NCI-H748 (cell line): ENCODE data around the gene CALU.

Experiments used
- DNase-seq: peaks from one replicate; lab custom pipeline; 2025; ENCODE audit not compliant: unreplicated experiment; lab: John Stamatoyannopoulos, UW

CALU gene

DNA sequence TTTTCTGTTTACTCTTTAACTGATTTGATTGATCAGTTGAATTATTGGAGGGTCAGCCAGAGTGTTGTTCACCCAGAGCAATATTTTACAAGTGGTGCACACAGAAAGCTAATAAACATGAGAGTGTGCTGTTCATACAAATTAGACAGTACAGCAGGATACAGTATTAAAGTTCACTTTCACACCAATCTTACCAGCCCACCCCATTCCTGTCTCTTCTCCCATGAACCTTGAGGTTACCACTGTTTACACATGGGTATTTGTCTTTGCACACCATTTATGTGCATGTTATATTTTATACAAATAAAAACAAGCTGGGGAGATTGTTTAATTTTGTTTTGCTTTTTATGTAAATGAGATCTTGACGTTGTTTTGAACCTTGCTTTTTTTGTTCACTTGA lies 6.5 kb downstream of the CALU start:
- DNase-seq, result no peak

DNA sequence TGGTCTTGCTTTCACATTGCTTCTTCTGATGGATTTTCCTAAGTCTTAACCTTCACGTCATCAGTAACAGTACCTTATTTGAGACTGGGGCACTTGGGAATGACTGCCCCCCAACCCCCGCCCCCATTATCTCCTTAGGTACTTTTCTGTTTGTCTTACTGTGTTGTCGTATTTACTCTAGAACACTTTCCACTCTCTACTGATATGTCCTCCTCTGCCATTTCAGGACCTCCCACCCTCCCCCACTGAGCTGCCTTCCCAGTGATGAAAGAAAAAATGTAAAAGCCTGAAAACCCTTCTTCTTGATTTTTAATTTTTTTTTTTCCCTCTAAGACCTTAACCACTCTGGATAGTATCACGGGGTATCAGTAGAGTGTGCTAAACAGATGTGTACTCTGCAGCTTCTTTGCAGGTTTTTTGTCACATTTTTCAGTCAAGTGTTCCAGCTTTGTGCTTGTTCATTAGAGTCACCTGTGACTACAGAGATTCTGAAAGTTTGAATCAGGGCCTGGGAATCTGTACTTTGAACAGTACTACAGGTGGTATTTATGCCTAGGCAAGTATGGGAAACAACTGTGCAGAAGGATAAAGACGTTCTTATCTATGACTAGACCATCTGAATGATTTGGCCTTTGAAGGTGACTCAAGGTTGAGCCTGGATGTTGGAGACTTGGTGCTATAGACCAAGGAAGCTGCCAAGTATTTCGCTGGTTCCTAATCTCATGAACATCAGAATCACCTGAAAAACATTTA lies 8.3 kb downstream of the CALU start:
- no peak for DNase-seq

DNA sequence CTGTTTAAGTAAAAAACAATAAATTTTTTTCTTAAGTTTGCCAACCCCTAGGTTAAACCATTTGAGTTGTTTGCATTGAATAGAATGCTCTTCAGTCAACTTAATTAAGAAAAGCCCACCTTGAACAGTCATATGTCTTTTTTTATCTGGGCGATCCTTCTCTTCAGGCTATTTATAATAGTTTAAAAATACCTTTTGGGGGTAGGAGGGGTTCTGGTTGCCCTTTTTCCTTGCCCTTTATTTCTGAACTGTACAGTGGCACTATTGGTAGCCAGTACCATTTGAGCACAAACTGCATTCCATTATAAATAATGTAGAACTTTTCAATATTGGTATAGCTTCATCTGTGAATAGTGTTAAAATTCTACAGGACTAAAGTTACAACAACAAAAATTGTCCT lies 13.1 kb downstream of the CALU start:
- DNase-seq, result no peak

DNA sequence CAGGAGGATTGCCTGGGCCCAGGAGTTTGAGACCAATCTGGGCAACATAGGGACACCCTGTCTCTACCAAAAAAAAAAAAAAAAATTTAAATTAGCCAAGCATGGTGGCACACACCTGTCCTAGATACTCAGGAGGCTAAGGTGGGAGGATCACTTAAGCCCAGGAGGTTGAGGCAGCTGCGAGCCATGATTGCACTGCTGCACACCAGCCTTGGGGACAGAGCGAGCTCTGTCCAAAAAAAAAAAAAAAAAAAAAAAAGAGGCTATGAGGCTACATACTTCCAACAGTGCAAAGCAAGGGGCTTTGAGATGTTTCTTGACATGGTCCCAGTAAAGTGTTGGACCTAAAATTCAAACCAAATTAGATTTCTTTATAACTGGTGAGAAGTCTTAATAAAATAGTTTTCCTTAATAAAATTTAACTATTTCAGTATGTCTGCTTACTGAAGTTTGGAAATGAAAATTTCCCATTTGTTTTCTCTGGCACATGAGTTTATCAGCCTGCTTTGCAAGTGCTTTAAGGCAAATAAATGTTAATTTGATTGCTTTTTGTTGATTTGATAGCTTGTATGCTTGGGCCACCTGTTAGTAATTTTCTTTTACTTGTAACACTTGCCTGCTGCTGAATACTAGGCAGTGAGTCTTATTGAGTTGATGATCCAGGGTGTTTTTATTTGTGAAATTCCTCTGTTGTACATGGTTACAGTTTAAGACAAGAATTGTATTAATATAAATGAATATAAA lies 16.1 kb downstream of the CALU start:
- DNase-seq, result no peak

DNA sequence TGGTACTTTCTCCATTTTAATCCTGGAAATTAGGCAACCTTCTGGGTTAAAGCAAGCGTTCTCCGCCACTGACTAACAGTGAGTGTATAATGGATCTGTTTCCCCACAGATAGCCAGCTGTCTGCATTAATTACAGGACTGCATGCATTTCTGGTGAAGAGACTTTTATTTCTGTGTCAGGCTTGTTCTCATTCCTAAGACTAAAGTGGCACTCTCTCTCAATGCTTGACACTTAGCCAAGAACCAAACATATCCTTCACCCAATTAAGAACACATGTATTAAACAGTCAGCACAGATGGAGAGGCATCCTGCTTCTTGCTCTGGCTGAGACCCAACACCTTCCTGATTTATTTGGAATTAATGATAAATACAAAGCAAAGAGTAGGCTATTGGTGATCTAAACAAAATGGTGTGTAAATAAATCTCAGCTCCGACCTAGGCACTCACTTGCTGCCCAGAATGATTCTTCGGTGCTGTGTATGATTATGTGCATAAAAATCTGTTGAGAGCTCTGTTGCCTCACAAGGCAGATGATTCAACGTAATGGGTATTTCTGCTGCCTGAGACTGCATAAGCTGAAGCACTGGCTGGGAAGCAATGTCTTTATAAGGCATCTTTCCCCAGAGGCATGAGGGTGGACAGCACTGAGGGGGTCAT lies 16.8 kb downstream of the CALU start:
- no peak for DNase-seq

DNA sequence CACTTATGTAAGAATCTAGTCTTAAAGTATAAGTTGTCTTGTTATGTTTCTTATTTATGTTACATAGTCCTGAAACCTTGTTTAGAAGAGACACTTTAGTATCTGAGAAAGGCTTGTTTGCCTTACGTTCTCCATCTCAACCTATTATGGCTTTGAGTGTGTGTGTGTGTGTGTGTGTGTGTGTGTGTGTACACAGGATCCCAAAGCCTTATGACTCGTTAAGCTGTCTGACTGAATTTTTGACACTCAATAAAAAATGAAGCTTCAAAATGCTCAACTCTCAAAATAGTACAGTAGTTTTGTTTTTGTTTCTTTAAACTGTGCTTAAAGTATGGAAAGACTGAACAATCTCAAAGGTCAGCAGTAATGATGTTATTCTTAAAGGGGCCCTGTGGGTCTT lies 18.0 kb downstream of the CALU start:
- no peak for DNase-seq

DNA sequence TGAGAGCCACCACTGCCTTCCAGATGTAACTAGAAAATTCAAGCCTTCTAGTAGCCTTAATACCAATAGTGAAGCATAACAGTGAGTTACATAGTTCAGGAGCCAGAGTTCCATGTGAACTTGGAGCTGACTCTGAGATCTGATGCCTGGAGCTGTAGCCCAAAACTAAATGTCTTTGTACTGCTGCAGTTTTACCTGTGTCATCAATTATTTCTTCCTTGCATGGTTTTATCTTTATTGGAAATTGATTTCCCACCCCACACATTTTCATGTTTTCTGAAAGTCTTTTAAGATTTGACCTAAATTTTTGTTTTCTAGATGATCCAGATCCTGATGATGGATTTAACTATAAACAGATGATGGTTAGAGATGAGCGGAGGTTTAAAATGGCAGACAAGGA lies 19.4 kb downstream of the CALU start:
- no peak for DNase-seq

DNA sequence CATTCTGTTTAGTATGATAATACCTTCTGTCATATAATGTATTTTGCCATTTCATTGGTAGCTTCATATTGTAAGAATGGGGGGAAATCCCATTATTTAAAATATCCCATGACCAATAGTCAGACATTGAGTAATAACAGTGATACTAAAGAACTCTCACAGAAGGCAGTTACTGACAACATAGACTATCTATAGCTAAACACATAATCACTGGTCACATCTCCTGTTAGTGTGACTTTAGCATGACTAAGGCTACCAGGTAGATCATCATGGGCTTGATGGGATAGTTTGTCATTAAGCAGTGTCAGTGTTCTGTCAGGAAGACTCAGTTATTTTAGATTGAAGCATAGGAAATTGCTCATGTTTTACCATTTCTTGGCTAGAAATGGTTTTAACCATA lies 20.1 kb downstream of the CALU start:
- no peak for DNase-seq

DNA sequence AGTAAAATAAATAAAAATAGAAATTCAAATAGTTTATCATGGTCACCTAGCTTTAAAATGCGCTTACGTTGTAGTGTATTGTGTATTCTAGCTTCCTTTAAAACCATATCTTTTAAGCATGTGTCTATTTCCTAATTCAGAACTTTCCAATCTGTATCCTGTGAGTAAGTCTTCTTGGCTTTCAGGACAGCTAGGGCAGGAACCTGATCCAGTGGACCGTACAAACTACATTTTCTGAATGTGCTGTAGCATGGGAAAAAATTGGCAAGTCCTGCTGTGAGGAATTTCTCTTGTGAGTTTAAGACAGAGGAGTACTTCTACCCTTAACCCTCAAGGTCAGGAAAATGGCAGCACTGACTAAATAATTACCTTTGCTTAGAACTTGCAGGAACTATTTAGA lies 24.4 kb downstream of the CALU start:
- no peak for DNase-seq

DNA sequence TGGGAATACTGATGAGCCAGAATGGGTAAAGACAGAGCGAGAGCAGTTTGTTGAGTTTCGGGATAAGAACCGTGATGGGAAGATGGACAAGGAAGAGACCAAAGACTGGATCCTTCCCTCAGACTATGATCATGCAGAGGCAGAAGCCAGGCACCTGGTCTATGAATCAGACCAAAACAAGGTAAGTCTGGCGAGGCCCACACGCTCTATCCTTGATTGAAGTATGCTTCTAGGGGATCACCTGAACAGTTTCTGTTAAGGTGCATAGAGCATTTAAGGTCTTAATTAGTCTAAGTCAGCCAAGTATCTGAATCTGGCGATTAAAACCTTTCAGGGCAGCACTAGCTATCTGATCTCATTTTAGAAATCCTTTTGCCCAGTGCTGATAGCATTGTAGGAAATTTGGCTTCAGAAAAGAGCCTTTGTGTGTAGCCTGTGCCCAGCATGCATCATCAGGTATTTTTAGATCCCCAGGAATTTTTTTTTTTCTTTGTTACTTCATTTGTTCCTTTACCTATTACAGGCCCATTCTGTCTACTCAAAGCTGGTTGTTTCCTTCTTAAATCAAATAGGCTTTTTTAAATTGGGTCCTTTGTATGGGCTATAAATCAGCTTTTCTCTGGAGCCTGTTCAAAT lies 28.4 kb downstream of the CALU start:
- DNase-seq, result no peak

DNA sequence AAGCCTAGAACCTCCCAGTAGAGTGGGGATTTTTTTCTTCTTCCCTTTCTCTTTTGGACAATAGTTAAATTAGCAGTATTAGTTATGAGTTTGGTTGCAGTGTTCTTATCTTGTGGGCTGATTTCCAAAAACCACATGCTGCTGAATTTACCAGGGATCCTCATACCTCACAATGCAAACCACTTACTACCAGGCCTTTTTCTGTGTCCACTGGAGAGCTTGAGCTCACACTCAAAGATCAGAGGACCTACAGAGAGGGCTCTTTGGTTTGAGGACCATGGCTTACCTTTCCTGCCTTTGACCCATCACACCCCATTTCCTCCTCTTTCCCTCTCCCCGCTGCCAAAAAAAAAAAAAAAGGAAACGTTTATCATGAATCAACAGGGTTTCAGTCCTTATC lies 31.1 kb downstream of the CALU start:
- no peak for DNase-seq

DNA sequence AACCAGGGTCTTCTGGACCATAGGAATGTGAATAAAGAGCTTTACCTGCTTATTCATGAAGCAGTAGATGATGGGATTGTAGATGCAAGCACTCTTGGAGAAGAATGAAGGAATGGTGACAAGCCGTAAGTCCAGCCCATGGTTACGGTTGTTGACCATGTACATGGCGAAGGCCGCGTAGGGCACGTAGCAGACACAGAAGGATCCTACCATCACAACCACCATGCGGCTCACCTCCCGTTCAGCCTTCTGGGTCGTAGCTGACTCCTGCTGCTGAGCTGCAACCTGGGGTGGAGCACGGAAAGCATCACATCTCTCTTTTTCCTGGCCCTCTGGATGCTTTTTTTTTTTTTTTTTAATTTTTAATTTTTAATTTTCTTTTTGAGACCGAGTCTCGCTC lies 34.4 kb downstream of the CALU start:
- no peak for DNase-seq

DNA sequence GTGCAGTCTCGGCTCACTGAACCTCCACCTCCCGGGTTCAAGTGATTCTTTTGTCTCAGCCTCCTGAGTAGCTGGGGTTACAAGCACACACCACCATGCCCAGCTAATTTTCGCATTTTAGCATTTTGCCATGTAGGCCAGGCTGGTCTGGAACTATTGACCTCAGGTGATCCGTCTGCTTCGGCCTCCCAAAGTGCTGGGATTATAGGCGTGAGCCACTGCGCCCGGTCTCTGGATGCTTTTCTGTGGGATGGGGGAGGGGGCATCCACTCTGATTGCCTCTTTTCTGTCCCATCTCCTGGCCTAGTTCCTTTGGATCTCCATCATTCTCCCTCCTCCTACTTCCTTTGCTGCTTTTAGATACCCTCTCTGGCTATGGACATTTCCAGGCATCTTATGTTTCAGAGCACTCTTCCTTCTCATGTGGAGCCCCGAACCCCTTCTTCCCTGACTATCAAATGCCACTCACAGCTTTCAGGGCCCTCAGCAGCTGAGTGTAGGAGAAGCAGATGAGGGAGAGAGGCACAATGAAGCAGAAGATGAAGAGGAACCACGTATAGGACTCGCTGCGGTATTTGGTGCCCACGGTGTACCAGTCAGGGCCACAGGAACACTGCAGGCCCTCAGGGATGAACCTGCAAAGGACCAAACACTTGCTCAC lies 35.0 kb downstream of the CALU start:
- no peak for DNase-seq

DNA sequence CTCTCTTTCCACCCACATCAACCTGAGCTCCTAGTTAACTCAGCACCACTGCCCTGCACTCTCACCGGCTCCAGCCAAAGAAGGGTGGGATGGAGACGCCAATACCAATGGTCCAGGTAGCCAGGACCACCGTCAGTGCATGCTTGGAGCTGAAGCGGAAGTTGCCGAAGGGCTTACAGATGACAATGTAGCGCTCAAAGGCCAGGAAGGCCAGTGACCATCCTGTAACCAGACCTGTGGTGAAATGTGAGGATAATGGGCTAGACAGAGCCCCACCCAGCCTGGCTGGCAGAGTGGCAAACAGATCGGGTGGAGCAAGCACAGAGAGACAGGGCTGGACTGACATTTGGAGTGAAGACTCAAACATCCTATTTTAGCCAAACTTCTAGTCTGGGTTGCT lies 35.8 kb downstream of the CALU start:
- no peak for DNase-seq

DNA sequence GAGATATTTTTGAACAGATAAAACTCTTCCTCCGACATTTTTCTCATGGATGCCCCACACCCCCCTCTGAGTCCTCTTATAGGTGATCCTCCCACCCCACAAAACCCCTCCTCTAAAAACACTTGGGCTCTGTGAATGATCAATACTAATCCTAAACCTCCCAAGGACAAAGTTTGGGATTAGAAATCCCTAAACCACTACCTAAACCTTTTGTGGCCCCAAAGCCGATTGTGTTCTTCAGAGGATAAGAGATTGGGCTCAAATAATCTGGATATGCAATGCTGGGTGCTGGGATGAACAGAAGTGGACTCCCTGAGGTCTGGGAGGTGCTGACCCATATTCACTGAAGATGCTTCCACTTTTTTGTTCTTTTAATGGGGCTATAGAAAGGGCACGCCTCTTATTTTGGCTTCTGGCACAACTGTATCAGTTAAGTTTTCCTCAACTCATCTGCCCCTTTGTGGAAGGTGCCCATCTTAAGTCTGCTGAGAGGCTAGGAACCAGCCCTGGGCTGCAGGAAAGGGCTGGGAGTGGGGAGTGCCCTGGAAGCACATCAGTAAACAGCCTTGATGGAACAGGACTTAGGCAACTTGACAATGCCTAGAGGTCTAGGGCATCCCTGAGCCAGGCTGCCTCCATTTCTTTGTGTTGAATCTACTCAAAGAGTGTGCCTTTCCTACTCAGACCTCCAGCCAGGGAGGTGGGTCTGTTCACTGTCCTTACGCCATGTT lies 36.8 kb downstream of the CALU start, which contains the start of gene OPN1SW:
OPN1SW (minus strand) TSS at position 51 of the 731 bp plus-strand sequence; CDS start at position 38, 13 bp downstream.
- DNase-seq, result no peak

DNA sequence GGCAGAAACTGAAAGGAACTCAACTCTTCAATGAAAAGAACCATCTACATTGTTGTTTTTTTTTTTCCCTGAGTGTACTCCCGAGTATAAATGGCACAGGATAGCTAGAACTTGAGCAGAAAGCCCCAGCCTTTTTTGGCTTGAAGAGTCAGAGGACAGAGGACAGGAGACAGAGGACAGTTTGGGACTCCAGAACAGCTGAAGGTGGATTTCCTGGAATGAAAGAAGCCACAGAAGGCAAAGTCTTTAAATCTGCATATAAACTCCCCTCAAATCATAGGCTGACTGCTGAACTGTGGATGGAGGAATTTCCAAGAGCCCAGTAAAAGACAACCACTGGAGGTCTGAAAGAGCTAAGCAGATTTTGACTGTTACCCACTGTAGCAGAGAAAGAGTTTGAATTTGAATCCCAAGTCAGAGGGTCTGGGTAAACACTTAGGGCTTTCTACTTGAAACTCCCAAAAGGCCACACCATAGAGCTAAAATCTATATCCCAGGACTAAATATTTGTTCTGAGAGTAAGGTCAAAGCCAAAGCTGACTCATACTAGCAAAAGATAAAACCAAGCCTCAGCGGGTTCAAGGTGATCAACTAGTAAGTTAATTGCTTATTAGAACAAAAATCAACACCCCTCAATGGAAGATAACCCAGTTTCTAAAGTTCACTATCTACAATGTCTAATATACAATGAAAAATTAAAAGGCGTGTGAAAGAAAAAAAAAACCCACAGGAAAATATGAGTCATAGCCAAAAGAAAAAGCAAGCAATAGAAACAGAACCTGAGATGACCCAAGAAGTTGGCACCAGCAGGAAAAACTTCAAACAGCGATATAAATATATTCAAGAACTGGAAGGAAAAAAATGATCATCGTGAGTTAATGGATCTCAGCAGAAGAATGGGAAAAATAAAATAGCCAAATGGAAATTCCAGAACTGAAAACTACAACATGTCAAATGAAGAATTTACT lies 38.3 kb downstream of the CALU start:
- no peak for DNase-seq

DNA sequence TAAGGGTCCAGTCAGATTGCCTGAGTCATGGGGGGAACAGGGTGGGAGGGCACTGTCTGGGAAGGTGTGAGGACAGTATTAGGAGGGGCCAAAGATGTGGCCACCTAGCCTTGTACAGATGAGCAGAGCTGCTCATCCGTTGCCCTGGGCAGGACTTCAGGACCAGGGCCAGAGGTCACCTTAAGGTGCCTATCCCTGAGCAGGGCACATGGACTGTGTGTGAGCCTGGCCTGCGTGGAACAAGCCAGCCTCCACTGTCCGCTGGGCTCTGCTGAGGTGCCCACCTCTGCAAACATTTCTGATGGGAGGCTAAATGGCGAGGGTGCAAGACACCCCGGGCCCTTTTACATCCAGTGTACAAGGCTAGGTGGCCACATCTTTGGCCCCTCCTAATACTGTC lies 39.8 kb downstream of the CALU start:
- no peak for DNase-seq

DNA sequence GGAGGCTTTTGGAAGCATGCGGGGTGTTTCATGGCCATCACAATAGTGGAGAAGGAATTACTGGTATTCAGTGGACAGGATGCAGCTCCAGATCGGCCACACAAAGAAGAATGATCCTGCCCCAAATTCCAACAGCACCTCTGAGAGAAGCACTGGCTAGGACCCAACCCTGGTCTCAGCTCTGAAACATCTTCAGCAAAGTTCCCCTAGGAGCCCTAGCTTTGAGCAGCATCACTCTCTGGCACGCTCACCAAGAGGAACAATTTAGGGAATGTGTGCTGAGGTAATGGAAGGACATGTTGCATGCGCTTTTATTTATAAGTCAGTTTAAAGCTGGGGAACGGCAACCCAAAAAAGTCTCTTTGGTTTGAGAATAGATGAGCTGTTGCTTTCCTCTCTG lies 42.0 kb downstream of the CALU start:
- DNase-seq, result no peak

DNA sequence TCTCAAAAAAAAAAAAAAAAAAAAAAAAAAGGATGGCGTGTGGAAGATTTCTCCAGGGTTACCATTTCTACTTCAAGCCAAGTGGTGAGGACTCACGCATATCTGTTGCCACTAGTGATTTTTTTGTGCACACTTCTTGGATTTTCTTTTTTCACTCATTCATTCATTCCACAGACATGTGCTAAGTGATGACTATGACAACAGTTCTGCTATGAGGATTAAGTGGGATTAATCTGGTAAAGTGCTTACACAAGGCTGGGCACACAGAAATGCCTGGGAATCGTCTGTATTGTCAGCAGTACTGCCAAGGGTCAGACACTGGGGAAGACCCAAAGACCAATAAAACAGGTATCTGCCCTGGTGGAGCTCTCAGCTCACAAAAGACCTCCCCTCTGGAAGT lies 42.7 kb downstream of the CALU start:
- no peak for DNase-seq
